Measurements from ENCODE around the gene ZNF425.

DNA sequence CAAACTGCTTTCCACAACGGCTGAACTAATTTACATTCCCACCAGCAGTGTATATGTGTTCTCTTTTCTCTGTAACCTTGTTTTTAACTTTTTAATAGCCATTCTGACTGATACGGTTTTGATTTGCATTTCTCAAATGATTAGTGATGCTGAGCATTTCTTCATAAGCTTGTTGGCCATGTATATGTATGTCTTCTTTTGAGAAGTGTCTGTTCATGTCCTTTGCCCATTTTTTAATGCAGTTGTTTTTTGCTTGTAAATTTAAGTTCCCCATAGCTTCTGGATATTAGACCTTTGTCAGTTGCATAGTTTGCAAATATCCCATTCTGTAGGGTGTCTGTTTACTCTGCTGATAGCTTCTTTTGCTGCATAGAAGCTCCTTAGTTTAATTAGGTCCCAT lies 41.7 kb downstream of the ZNF425 start:
- TF ChIP-seq, protein P1, sequence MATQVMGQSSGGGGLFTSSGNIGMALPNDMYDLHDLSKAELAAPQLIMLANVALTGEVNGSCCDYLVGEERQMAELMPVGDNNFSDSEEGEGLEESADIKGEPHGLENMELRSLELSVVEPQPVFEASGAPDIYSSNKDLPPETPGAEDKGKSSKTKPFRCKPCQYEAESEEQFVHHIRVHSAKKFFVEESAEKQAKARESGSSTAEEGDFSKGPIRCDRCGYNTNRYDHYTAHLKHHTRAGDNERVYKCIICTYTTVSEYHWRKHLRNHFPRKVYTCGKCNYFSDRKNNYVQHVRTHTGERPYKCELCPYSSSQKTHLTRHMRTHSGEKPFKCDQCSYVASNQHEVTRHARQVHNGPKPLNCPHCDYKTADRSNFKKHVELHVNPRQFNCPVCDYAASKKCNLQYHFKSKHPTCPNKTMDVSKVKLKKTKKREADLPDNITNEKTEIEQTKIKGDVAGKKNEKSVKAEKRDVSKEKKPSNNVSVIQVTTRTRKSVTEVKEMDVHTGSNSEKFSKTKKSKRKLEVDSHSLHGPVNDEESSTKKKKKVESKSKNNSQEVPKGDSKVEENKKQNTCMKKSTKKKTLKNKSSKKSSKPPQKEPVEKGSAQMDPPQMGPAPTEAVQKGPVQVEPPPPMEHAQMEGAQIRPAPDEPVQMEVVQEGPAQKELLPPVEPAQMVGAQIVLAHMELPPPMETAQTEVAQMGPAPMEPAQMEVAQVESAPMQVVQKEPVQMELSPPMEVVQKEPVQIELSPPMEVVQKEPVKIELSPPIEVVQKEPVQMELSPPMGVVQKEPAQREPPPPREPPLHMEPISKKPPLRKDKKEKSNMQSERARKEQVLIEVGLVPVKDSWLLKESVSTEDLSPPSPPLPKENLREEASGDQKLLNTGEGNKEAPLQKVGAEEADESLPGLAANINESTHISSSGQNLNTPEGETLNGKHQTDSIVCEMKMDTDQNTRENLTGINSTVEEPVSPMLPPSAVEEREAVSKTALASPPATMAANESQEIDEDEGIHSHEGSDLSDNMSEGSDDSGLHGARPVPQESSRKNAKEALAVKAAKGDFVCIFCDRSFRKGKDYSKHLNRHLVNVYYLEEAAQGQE (IDR thresholded peaks at IDR 0.05; ENCODE audit: insufficient replicate concordance, low read depth) = no peak
- TF ChIP-seq, protein P2, sequence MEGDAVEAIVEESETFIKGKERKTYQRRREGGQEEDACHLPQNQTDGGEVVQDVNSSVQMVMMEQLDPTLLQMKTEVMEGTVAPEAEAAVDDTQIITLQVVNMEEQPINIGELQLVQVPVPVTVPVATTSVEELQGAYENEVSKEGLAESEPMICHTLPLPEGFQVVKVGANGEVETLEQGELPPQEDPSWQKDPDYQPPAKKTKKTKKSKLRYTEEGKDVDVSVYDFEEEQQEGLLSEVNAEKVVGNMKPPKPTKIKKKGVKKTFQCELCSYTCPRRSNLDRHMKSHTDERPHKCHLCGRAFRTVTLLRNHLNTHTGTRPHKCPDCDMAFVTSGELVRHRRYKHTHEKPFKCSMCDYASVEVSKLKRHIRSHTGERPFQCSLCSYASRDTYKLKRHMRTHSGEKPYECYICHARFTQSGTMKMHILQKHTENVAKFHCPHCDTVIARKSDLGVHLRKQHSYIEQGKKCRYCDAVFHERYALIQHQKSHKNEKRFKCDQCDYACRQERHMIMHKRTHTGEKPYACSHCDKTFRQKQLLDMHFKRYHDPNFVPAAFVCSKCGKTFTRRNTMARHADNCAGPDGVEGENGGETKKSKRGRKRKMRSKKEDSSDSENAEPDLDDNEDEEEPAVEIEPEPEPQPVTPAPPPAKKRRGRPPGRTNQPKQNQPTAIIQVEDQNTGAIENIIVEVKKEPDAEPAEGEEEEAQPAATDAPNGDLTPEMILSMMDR (IDR thresholded peaks at IDR 0.05; ENCODE audit: insufficient read depth, low read length) = no peak
- TF ChIP-seq GABPA (IDR thresholded peaks at IDR 0.05; ENCODE audit: low read depth) = no peak
